Endothelial cell of umbilical vein (primary cell): ENCODE data around the gene ARHGEF25. TPM values are rescaled to one million over a fixed set of nuclear protein-coding genes. Genes with fewer than 3 reads are reported as not detected.
"Not testable (repeated sequence)": the region's sequence is repeated elsewhere in the genome, so short reads cannot be mapped to it uniquely, and the experiment has no call there.

Source experiments
- BruUV-seq: library from RNA; stranded (reverse); fragments of 400-500 nt; replicated peaks from 2 replicates; lab custom pipeline; 2021; lab: Mats Ljungman, UMichigan
- CTCF ChIA-PET: fragments of 300-600, 350-600 bp; sonication (Branson Sonifier 250); formaldehyde crosslinking; loops from one replicate; lab custom pipeline; 2021; ENCODE audit warnings: antibody characterized with exemption, inconsistent platforms; lab: Charles Lee
- POLR2A ChIA-PET: fragments of 300-600, 350-600 bp; sonication (Branson Sonifier 250); formaldehyde crosslinking; loops from one replicate; lab custom pipeline; 2021; ENCODE audit warnings: antibody characterized with exemption, inconsistent platforms; lab: Charles Lee
- DNase-seq: peaks from one replicate; pipeline ENCODE4 v3.0.0-alpha.2; 2011; ENCODE audit warnings: low read depth, low spot score
- FAIRE-seq: peaks from 2 replicates; lab custom pipeline; 2011; peaks lifted over from hg19 to GRCh38; lab: Jason Lieb, UNC
- H2AFZ ChIP-seq: 2 replicates; pipeline ENCODE4 v1.6.0; 2012; ENCODE audit warnings: low read depth, low read length, control low read depth, inconsistent platforms
- H3K27ac ChIP-seq: 2 replicates; pipeline ENCODE4 v1.5.1; 2011; ENCODE audit warnings: low read depth, mild to moderate bottlenecking, control low read depth, low read length, moderate library complexity; ENCODE audit not compliant: insufficient read depth
- H3K27me3 ChIP-seq, 2 experiments: 2 replicates each; pipeline versions ENCODE4 v1.6.0 to v1.6.1; 2011; ENCODE audit warnings: low read length in 2 of 2, mixed read lengths in 1 of 2; ENCODE audit not compliant: control insufficient read depth in 2 of 2, insufficient read depth in 2 of 2
- H3K36me3 ChIP-seq, 2 experiments: 2 replicates in 1 of 2; 3 replicates in 1 of 2; pipeline ENCODE4 v1.5.1; 2011; ENCODE audit warnings: low read length in 2 of 2, mild to moderate bottlenecking in 1 of 2, moderate library complexity in 1 of 2; ENCODE audit not compliant: control insufficient read depth in 2 of 2, insufficient read depth in 2 of 2; ENCODE audit errors: extremely low read depth in 1 of 2
- H3K4me1 ChIP-seq: 3 replicates; pipeline ENCODE4 v1.5.1; 2011; ENCODE audit warnings: mild to moderate bottlenecking, low read length; ENCODE audit not compliant: control insufficient read depth, insufficient read depth; ENCODE audit errors: extremely low read depth
- H3K4me2 ChIP-seq: 2 replicates; pipeline ENCODE4 v1.6.1; 2011; ENCODE audit warnings: low read length, control low read depth, mixed read lengths; ENCODE audit not compliant: insufficient read depth
- H3K4me3 ChIP-seq, 3 experiments: fragments of 200-600 bp in 1 of 3; sonication (generic), shearing (Covaris generic) in 1 of 3; replicated peaks in 1 of 3; 2 replicates each; pipeline ENCODE4 v1.5.1; 2011 to 2016; ENCODE audit warnings: control low read depth in 3 of 3, low read length in 3 of 3, mild to moderate bottlenecking in 2 of 3, inconsistent platforms in 1 of 3, low read depth in 1 of 3, moderate library complexity in 1 of 3; ENCODE audit not compliant: insufficient read depth in 1 of 3
- H3K79me2 ChIP-seq: 2 replicates; pipeline ENCODE4 v1.6.0; 2012; ENCODE audit warnings: low read length, inconsistent platforms; ENCODE audit not compliant: control insufficient read depth, insufficient read depth
- H3K9ac ChIP-seq: replicated peaks from 2 replicates; pipeline ENCODE3; 2011; ENCODE audit warnings: low read length, control low read depth; ENCODE audit not compliant: insufficient read depth; ENCODE audit errors: extremely low read depth
- H3K9me1 ChIP-seq: replicated peaks from 3 replicates; pipeline ENCODE4 v1.6.0; 2011; ENCODE audit warnings: mild to moderate bottlenecking, low read length; ENCODE audit not compliant: control insufficient read depth, insufficient read depth; ENCODE audit errors: extremely low read depth
- H3K9me3 ChIP-seq: replicated peaks from 2 replicates; pipeline ENCODE4 v1.5.1; 2012; ENCODE audit warnings: low read length, inconsistent platforms; ENCODE audit not compliant: control insufficient read depth, insufficient read depth
- H4K20me1 ChIP-seq: replicated peaks from 2 replicates; pipeline ENCODE3; 2011; ENCODE audit warnings: mild to moderate bottlenecking, low read length; ENCODE audit not compliant: control insufficient read depth, insufficient read depth; ENCODE audit errors: extremely low read depth
- MAX ChIP-seq: IDR thresholded peaks from 2 replicates; pipeline ENCODE4 v1.6.1; 2011; ENCODE audit not compliant: insufficient read depth, insufficient read length
- POLR2AphosphoS5 ChIP-seq: IDR thresholded peaks from 2 replicates; pipeline ENCODE4 v1.6.1; 2012; ENCODE audit warnings: low read depth, mild to moderate bottlenecking, control low read depth, low read length, moderate library complexity; ENCODE audit not compliant: insufficient read depth
- dilution Hi-C: fragments of 300-500 bp; cut with MboI; formaldehyde crosslinking; loops from one replicate; pipeline ENCODE4 v1.15.0; 2019; ENCODE audit warnings: low sequenced_read_pairs; ENCODE audit not compliant: extremely low pct_ligation_motif_present
- intact Hi-C: fragments of 100-400 bp; cut with micrococcal nuclease; formaldehyde crosslinking; loops from one replicate; pipeline ENCODE4 v1.10.0; 2022
- polyA plus RNA-seq, 4 experiments: library from polyadenylated mRNA; depleted of rRNA in 3 of 4; stranded (reverse) in 3 of 4; unstranded in 1 of 4; fragments of >200 nt; gene quantifications; 2 replicates each; pipeline versions ENCODE4 v1.2.1 to v1.2.3, GENCODE V29; 2011 to 2012; ENCODE audit warnings: missing spikeins in 1 of 4
- total RNA-seq: library from RNA; stranded (reverse); gene quantifications from 2 replicates; pipeline ENCODE4 v1.2.3, GENCODE V29; 2021

ARHGEF25 gene
- total and polyA plus RNA-seq, 2 donors (not counting 3 experiments of a cell fraction or from before 2014, with no cell fraction given) = 4.7 to 7.4 TPM

GRCh38 chr12:57641699-57642442 lies 30.6 kb downstream of the ARHGEF25 start:
- no peaks in the 10 kb centered on the region for H3K9me1 ChIP-seq
- H3K27ac ChIP-seq = no peak overlapping the region
- DNase-seq = no peak
- H2AFZ ChIP-seq = no peak overlapping the region
- intact Hi-C loops (no loop called here), dilution Hi-C loops (no loop called here)
- ChIA-PET POLR2A (no interaction called here), CTCF (interaction anchor here (1.4 to 4.5 kb wide), 3 partner anchors 9 to 31 kb away, joined by 3 to 25 read pairs (median 4); partner anchors contain the start of genes ARHGEF25 and B4GALNT1)
- H3K9me3 ChIP-seq = no peaks in the 10 kb centered on the region
- peaks cover 14 to 17% of the 10 kb centered on the region in 2 experiments for H3K27me3 ChIP-seq
- no peaks in the 10 kb centered on the region for H3K79me2 ChIP-seq
- no peak overlapping the region for H3K4me3 ChIP-seq
- H3K9ac ChIP-seq = no peak overlapping the region
- BruUV-seq = no TSS peak
- TF ChIP-seq POLR2AphosphoS5 = no peak
- no peak for TF ChIP-seq MAX
- no peak overlapping the region for H3K4me2 ChIP-seq
- no peaks in the 10 kb centered on the region for H3K36me3 ChIP-seq
- H3K4me1 ChIP-seq = no peaks in the 10 kb centered on the region
- no peak for FAIRE-seq
- H4K20me1 ChIP-seq = no peaks in the 10 kb centered on the region

- CTCF ChIA-PET, H3K4me1 ChIP-seq, BruUV-seq, H3K27ac ChIP-seq, H3K79me2 ChIP-seq, H3K4me3 ChIP-seq, H2AFZ ChIP-seq, POLR2A ChIA-PET, H3K9me1 ChIP-seq, H3K4me2 ChIP-seq, H3K36me3 ChIP-seq, H3K27me3 ChIP-seq, DNase-seq, FAIRE-seq, H3K9ac ChIP-seq, intact Hi-C loops, dilution Hi-C loops, H3K9me3 ChIP-seq, H4K20me1 ChIP-seq: not testable (repeated sequence)
These were observed 34.9 kb downstream of the ARHGEF25 start for GRCh38 chr12:57645990-57646658.

GRCh38 chr12:57646659-57647049 lies 35.4 kb downstream of the ARHGEF25 start:
- POLR2A ChIA-PET, H3K9me3 ChIP-seq, intact Hi-C loops, H3K36me3 ChIP-seq, H3K9ac ChIP-seq, H4K20me1 ChIP-seq, H2AFZ ChIP-seq, H3K4me2 ChIP-seq, H3K4me1 ChIP-seq, H3K4me3 ChIP-seq, DNase-seq, CTCF ChIA-PET, H3K9me1 ChIP-seq, H3K27ac ChIP-seq, H3K27me3 ChIP-seq, dilution Hi-C loops, H3K79me2 ChIP-seq, FAIRE-seq, BruUV-seq: not testable (repeated sequence)
